HEK293T (cell line): ENCODE data around the gene SP3.

Source experiments
- CTCF ChIA-PET: fragments of 350-600 bp; formaldehyde crosslinking; extraction: SDS; loops from one replicate; lab custom pipeline; 2021; ENCODE audit warnings: antibody characterized with exemption, inconsistent platforms; lab: Yijun Ruan, JAX
- POLR2A ChIA-PET: fragments of 350-600 bp; formaldehyde crosslinking; extraction: SDS; loops from one replicate; lab custom pipeline; 2020; ENCODE audit warnings: antibody characterized with exemption, inconsistent platforms; lab: Yijun Ruan, JAX
- DNase-seq: peaks from one replicate; pipeline ENCODE4 v3.0.0; 2012; ENCODE audit warnings: mixed read lengths; ENCODE audit errors: extremely low spot score
- ARNT ChIP-seq: fragments of 450-650 bp; IDR thresholded peaks from 2 replicates; pipeline ENCODE4 v1.6.1; 2017; ENCODE audit warnings: mild to moderate bottlenecking
- BHLHE40 ChIP-seq: fragments of 450-650 bp; IDR thresholded peaks from 2 replicates; pipeline ENCODE4 v1.6.1; 2016; ENCODE audit warnings: mild to moderate bottlenecking, moderate library complexity, borderline replicate concordance
- CTBP1 ChIP-seq: fragments of 450-650 bp; IDR thresholded peaks from 2 replicates; pipeline ENCODE4 v1.6.1; 2016; ENCODE audit warnings: borderline replicate concordance
- ELF4 ChIP-seq: fragments of 450-650 bp; IDR thresholded peaks from 2 replicates; pipeline ENCODE4 v1.6.1; 2017; ENCODE audit warnings: antibody characterized with exemption
- FOXA1 ChIP-seq: fragments of 450-650 bp; IDR thresholded peaks from 2 replicates; pipeline ENCODE4 v1.6.1; 2016; ENCODE audit warnings: mild to moderate bottlenecking
- FOXK2 ChIP-seq: fragments of 450-650 bp; IDR thresholded peaks from 2 replicates; pipeline ENCODE4 v1.6.1; 2016; ENCODE audit warnings: mild to moderate bottlenecking
- FOXM1 ChIP-seq: fragments of 450-650 bp; IDR thresholded peaks from 2 replicates; pipeline ENCODE4 v1.6.1; 2017; ENCODE audit warnings: mild to moderate bottlenecking, borderline replicate concordance
- HDGF ChIP-seq: fragments of 450-650 bp; IDR thresholded peaks from 2 replicates; pipeline ENCODE4 v1.6.1; 2017; ENCODE audit warnings: antibody characterized with exemption, borderline replicate concordance
- L3MBTL2 ChIP-seq: fragments of 450-650 bp; conservative IDR thresholded peaks from 2 replicates; pipeline ENCODE4 v1.6.1; 2016; ENCODE audit warnings: mild to moderate bottlenecking
- LEF1 ChIP-seq: fragments of 450-650 bp; IDR thresholded peaks from 2 replicates; pipeline ENCODE4 v1.6.1; 2017; ENCODE audit warnings: mild to moderate bottlenecking, borderline replicate concordance
- NFRKB ChIP-seq: fragments of 450-650 bp; IDR thresholded peaks from 2 replicates; pipeline ENCODE4 v1.6.1; 2016; ENCODE audit warnings: mild to moderate bottlenecking, moderate library complexity
- SP1 ChIP-seq: fragments of 450-650 bp; IDR thresholded peaks from 2 replicates; pipeline ENCODE4 v1.6.1; 2017
- SUZ12 ChIP-seq: fragments of 450-650 bp; IDR thresholded peaks from 2 replicates; pipeline ENCODE4 v1.6.1; 2016; ENCODE audit warnings: mild to moderate bottlenecking
- TARDBP ChIP-seq: fragments of 450-650 bp; IDR thresholded peaks from 2 replicates; pipeline ENCODE4 v1.6.1; 2016
- ZNF384 ChIP-seq: fragments of 450-650 bp; IDR thresholded peaks from 2 replicates; pipeline ENCODE4 v1.6.1; 2016
- TF ChIP-seq, protein P1 (sequence below): fragments of 450-650 bp; IDR thresholded peaks from 2 replicates; pipeline ENCODE4 v1.6.1; 2016

Gene SP3

DNA sequence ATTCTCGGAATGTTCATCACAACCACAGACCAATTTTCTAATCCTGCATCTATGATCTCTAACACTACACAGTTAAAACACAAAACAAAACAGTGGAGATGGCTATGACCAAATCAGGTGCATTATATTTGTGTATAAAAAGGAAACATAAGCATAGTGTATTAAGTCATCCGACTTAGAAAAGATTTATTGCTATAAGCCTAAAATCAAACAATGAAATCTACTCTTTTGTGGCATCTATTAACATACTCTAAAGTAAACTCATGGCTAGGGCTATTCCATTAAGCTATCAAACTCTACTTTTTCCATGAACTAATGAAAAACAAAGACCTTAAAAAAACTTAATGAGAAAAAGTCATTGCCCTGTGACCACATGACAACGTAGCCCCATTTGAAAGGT lies 8.7 kb downstream of the SP3 start:
- ChIA-PET POLR2A (no interaction called here), CTCF (no interaction called here)
- TF ChIP-seq NFRKB = no peak
- TF ChIP-seq TARDBP = no peak
- TF ChIP-seq L3MBTL2 = no peak
- no peak for TF ChIP-seq ELF4
- TF ChIP-seq BHLHE40 = no peak
- no peak for TF ChIP-seq SUZ12
- TF ChIP-seq FOXK2 = no peak
- TF ChIP-seq SP1 = no peak
- no peak for TF ChIP-seq CTBP1
- no peak for TF ChIP-seq ZNF384
- TF ChIP-seq ARNT = no peak
- TF ChIP-seq, protein P1, sequence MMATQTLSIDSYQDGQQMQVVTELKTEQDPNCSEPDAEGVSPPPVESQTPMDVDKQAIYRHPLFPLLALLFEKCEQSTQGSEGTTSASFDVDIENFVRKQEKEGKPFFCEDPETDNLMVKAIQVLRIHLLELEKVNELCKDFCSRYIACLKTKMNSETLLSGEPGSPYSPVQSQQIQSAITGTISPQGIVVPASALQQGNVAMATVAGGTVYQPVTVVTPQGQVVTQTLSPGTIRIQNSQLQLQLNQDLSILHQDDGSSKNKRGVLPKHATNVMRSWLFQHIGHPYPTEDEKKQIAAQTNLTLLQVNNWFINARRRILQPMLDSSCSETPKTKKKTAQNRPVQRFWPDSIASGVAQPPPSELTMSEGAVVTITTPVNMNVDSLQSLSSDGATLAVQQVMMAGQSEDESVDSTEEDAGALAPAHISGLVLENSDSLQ = no peak
- no peak for TF ChIP-seq FOXA1
- no peak for TF ChIP-seq HDGF
- TF ChIP-seq LEF1 = no peak
- TF ChIP-seq FOXM1 = no peak
- no peak for DNase-seq

DNA sequence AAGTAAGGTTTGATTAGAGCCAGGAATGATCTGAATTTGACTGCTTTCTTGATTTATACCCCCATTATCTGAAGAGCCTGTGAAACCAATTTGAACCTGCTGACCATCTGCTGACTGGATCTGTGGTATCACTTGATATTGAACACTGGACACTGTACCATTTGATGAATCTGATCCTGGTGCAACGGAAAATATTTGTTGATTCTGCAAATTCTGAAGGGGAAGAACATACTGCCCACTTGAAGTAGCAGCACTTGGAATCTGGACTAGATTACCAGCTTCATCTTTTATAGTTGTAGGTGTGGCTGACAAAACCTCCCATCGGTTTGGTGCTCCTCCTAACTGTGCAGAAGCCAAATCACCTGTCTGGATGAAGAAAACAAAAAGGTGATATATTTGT lies 9.3 kb downstream of the SP3 start:
- TF ChIP-seq CTBP1 (no peak), FOXK2 (no peak), SP1 (no peak), HDGF (no peak), FOXM1 (no peak), ARNT (no peak), L3MBTL2 (no peak), LEF1 (no peak), BHLHE40 (no peak)
- DNase-seq = no peak
- CTCF ChIA-PET = no interaction called here
- POLR2A ChIA-PET = no interaction called here

DNA sequence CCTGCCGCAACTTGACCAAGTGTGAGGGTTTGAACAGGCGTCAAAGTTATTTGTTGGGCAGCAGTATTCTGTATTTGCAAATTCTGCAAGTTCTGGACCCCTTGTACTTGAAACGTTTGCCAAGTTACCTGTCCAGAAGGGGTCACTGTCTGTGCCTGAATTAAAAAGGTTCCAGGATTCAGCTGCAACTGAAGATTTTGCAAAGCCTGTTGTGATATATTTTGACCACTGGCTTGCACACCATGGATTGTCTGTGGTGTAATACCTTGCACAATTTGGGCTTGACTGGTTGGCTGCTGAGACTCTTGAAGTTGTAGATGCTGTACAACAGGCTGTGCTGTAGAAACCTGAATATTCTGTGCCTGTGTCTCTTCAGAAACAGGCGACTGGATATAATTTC lies 10.2 kb downstream of the SP3 start:
- no peak for DNase-seq
- CTCF ChIA-PET = no interaction called here
- no peak for TF ChIP-seq ARNT
- TF ChIP-seq HDGF = no peak
- TF ChIP-seq LEF1 = no peak
- TF ChIP-seq FOXA1 = no peak
- no peak for TF ChIP-seq FOXM1
- TF ChIP-seq ZNF384 = no peak
- TF ChIP-seq TARDBP = no peak
- TF ChIP-seq SUZ12 = no peak
- no peak for TF ChIP-seq NFRKB
- no peak for TF ChIP-seq ELF4
- no peak for TF ChIP-seq BHLHE40
- no peak for TF ChIP-seq SP1
- TF ChIP-seq FOXK2 = no peak
- TF ChIP-seq CTBP1 = no peak
- no peak for TF ChIP-seq L3MBTL2
- TF ChIP-seq, protein P1 = no peak
- POLR2A ChIA-PET = no interaction called here

DNA sequence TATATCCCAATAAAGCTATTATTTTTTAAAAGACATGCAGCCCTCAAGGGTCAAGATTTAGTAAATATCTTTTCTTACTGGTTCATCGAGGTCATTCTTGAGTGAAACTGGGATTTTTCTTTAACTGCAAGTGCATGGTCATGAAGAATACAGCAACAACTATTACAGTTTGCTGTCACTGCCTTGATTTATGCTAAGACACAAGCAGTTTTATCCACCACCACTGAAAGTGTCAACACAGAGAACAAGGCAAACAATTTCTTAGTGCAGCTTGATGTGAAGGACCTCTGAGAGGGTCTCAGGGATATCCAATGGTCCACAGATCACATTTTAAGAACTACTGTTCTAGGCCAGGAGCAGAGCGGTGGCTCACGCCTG lies 12.1 kb downstream of the SP3 start:
- TF ChIP-seq, protein P1 = peak; percentile 62; the same call in 1 of the 2 replicates
- TF ChIP-seq NFRKB (no peak), FOXK2 (no peak)
- no peak for DNase-seq
- ChIA-PET CTCF (no interaction called here), POLR2A (no interaction called here)

DNA sequence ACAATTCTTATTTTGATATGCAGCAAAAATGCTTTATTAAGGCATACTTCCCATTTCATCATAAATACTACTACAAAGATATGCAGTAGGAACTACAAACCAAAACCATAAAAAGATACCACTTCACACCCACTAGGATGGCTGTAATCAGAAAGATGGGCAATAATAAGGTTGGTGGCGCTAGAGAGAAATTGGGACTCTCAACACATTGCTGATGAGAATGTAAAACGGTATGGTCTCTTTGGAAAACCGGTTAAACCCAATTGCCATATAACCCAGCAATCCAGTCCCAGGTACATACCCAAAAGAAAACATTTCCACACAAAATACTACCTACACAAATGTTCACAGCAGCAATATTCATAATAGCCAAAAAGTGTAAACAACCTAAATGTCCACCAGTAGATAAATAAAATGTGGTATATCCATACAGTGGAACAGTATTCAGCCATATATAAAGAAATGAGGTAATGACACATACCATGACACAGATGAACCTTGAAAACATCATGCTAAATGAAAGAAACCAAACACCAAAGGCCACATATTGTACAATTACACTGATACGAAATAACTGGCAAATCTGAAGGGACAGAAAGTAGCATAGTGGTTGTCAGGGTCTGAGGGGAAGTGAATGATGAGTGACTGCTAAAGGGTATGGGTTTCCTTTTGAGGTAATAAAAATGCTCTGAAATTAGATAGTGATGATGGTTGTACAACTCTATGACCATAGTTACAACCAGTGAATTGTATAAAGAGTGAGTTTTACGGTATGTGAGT lies 12.7 kb downstream of the SP3 start:
- DNase-seq = no peak
- TF ChIP-seq FOXA1 (no peak), L3MBTL2 (no peak), FOXM1 (no peak), CTBP1 (no peak), TARDBP (no peak), SP1 (no peak)
- ChIA-PET CTCF (no interaction called here), POLR2A (no interaction called here)

DNA sequence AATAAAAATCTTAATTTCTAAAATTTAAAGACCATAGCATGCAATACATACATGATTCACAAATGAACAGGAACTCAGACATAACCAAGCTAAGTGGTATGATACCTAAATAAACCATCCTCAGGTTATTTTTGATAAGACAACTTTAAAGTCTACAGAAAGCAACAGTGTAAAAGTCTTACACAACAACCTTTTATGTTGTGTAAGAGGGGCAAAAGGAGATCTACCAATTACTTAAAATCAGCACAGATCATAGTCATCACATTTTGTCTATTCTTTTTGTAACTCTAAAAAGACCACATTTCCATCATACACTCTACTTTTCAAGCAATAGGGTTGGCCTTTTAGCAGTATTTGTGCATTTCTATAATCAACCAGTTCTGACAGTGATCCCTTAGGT lies 16.3 kb downstream of the SP3 start:
- TF ChIP-seq LEF1 = no peak
- POLR2A ChIA-PET = no interaction called here
- no peak for DNase-seq
- CTCF ChIA-PET = no interaction called here

DNA sequence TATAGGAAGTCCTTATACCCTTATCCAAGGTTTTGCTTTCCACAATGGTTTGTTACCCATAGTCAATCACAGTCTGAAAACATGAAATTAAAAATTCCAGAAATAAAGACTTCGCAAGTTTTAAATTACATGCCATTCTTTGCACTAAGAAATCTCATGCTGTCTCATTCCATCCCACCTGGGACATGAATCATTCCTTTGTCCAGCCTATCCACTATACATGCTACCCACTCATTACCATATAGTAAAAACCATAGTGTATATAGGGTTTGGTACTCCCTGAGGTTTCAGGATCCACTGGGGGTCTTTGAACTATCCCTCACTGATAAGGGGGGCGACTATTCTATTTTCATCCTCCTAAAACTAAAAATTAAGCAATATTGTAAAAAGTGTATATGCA lies 17.0 kb downstream of the SP3 start:
- DNase-seq = no peak
- CTCF ChIA-PET = interaction anchor here (0.6 kb wide), 1 partner anchor 289 kb away, joined by 3 read pairs; no protein-coding TSS in a partner anchor
- POLR2A ChIA-PET = no interaction called here
- TF ChIP-seq FOXK2 (no peak), L3MBTL2 (no peak), FOXA1 (no peak), ARNT (no peak), BHLHE40 (no peak), NFRKB (no peak), HDGF (no peak), ZNF384 (no peak), SUZ12 (no peak), FOXM1 (no peak), ELF4 (no peak)
